Glutamatergic neuron (in vitro differentiated cells): ENCODE results near the gene RBPMS2. TPM values are rescaled to one million over a fixed set of nuclear protein-coding genes. Genes with fewer than 3 reads are reported as not detected.
"Not testable (repeated sequence)": the region's sequence is repeated elsewhere in the genome, so short reads cannot be mapped to it uniquely, and the experiment has no call there.

Experiments used
- DNase-seq: peaks from one replicate; pipeline ENCODE4 v3.0.0; 2022
- H3K27ac Mint-ChIP-seq: one replicate; pipeline ENCODE4 v1.8.0; 2020; ENCODE audit warnings: mild to moderate bottlenecking, mixed read lengths, inconsistent platforms; ENCODE audit not compliant: unreplicated experiment
- H3K27me3 Mint-ChIP-seq: one replicate; pipeline ENCODE4 v1.8.0; 2020; ENCODE audit warnings: mild to moderate bottlenecking, moderate library complexity, mixed read lengths, inconsistent platforms; ENCODE audit not compliant: unreplicated experiment
- H3K36me3 Mint-ChIP-seq: one replicate; pipeline ENCODE4 v1.8.0; 2020; ENCODE audit warnings: mild to moderate bottlenecking, mixed read lengths, inconsistent platforms; ENCODE audit not compliant: unreplicated experiment
- H3K4me1 Mint-ChIP-seq: one replicate; pipeline ENCODE4 v1.8.0; 2020; ENCODE audit warnings: mild to moderate bottlenecking, low read depth, mixed read lengths, inconsistent platforms; ENCODE audit not compliant: unreplicated experiment
- H3K4me3 Mint-ChIP-seq: one replicate; pipeline ENCODE4 v1.8.0; 2020; ENCODE audit warnings: mild to moderate bottlenecking, mixed read lengths, inconsistent platforms; ENCODE audit not compliant: unreplicated experiment
- H3K9me3 Mint-ChIP-seq: one replicate; pipeline ENCODE4 v1.8.0; 2020; ENCODE audit warnings: mild to moderate bottlenecking, moderate library complexity, mixed read lengths, inconsistent platforms; ENCODE audit not compliant: unreplicated experiment
- total RNA-seq: library from RNA; stranded (reverse); fragmentation: NEBNext Ultra II Directional; extraction: Animal tissue kit (Norgen Biotek cat#: 25700); gene quantifications from one replicate; pipeline ENCODE4 v1.2.1, GENCODE V29; 2021; ENCODE audit not compliant: unreplicated experiment
- TF ChIP-seq, protein P1 (sequence below): fragments of 200-600 bp; sonication (generic); IDR thresholded peaks from one replicate; pipeline ENCODE4 v1.5.0; 2021; ENCODE audit not compliant: partially characterized antibody, unreplicated experiment

Gene RBPMS2
- total RNA-seq, 1 donor from 2014 or later: 2.0 TPM

- no peaks in the 10 kb centered on the region for H3K36me3 Mint-ChIP-seq
- H3K9me3 Mint-ChIP-seq: peaks cover 7% of the 10 kb centered on the region
- H3K4me3 Mint-ChIP-seq: no peak overlapping the region
- H3K27me3 Mint-ChIP-seq: peaks cover 4% of the 10 kb centered on the region
- TF ChIP-seq, protein P1, sequence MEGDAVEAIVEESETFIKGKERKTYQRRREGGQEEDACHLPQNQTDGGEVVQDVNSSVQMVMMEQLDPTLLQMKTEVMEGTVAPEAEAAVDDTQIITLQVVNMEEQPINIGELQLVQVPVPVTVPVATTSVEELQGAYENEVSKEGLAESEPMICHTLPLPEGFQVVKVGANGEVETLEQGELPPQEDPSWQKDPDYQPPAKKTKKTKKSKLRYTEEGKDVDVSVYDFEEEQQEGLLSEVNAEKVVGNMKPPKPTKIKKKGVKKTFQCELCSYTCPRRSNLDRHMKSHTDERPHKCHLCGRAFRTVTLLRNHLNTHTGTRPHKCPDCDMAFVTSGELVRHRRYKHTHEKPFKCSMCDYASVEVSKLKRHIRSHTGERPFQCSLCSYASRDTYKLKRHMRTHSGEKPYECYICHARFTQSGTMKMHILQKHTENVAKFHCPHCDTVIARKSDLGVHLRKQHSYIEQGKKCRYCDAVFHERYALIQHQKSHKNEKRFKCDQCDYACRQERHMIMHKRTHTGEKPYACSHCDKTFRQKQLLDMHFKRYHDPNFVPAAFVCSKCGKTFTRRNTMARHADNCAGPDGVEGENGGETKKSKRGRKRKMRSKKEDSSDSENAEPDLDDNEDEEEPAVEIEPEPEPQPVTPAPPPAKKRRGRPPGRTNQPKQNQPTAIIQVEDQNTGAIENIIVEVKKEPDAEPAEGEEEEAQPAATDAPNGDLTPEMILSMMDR: no peak
- DNase-seq: no peak
- peaks cover 8% of the 10 kb centered on the region for H3K4me1 Mint-ChIP-seq
- H3K27ac Mint-ChIP-seq: no peak overlapping the region
Observed at GRCh38 chr15:64742385-64742784, 33.0 kb downstream of the RBPMS2 start.

DNA sequence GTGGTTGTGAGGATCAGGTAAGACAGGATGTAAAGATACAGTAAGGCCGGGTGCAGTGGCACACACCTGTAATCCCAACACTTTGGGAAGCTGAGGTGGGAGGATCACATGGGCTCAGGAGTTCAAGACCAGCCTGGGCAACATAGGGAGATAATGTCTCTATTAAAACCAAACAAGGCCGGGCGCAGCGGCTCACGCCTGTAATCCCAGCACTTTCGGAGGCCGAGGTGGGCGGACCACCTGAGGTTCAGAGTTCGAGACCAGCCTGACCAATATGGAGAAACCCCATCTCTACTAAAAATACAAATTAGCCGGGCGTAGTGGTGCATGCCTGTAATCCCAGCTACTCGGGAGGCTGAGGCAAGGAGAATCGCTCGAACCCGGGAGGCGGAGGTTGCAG is 33.7 kb downstream of the RBPMS2 start:
- H3K4me3 Mint-ChIP-seq, H3K4me1 Mint-ChIP-seq, H3K27me3 Mint-ChIP-seq, DNase-seq, H3K27ac Mint-ChIP-seq, H3K9me3 Mint-ChIP-seq, H3K36me3 Mint-ChIP-seq: not testable (repeated sequence)

GRCh38 chr15:64740311-64741170 is 34.8 kb downstream of the RBPMS2 start:
- peaks cover 5% of the 10 kb centered on the region for H3K27me3 Mint-ChIP-seq
- no peak overlapping the region for H3K4me3 Mint-ChIP-seq
- TF ChIP-seq, protein P1: no peak
- H3K4me1 Mint-ChIP-seq: peaks cover 8% of the 10 kb centered on the region
- no peak for DNase-seq
- H3K27ac Mint-ChIP-seq: no peak overlapping the region
- H3K9me3 Mint-ChIP-seq: peaks cover 5% of the 10 kb centered on the region
- H3K36me3 Mint-ChIP-seq: no peaks in the 10 kb centered on the region

DNA sequence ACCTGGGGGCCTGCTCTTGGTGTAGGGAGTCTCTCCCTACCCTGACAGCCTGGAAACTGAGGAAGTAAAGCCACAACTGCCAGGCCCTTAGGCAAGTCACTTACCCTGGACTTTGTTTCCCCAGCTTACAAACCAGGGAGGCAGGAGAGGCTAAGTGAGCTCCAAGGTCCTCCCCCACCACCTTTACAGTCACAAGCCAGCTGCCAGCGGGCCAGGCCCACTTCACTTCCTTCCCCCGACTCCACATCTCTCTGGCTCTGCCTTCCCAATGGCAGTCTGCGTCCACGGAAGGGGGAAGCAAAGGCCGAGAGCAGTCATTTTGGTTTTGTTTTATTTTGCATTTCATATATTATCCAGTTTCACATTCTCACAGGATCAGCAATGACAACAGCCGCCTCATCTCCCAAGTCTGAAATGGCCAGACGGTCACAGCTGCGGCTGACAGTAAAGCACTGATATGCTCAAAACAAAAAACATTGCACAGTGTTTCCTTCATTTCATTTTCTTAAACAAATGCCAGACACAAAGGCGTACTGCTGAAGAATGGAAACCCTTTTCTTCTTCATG is 35.7 kb downstream of the RBPMS2 start:
- Mint-ChIP-seq H3K36me3 (no peaks in the 10 kb centered on the region), H3K9me3 (peaks cover 5% of the 10 kb centered on the region), H3K4me3 (peak overlapping the region; percentile 25), H3K27me3 (peaks cover 5% of the 10 kb centered on the region), H3K27ac (no peak overlapping the region), H3K4me1 (peaks cover 8% of the 10 kb centered on the region)
- DNase-seq: no peak
- TF ChIP-seq, protein P1: no peak

DNA sequence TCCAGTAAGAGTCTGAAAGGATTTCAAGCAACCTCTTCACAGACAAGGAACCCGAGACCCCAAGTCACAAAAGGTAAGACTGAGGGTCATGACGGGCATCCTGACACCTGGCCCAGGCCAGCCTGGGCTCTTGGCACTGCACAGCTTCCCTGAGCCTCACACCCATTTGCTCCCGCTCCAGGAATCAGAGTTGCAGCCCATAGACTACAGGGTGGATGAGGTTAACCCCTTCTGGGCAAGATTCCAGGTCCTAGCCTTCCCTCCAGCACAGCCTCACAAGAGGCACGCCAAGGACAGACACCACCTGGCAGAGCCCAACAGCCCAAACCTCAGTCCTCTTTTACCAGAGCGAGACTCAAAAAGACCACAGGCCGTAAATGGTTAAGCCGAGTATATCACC is 36.2 kb downstream of the RBPMS2 start:
- no peaks in the 10 kb centered on the region for H3K36me3 Mint-ChIP-seq
- H3K27me3 Mint-ChIP-seq: peaks cover 5% of the 10 kb centered on the region

More for the DNA sequence above, 36.2 kb downstream of the RBPMS2 start:
- TF ChIP-seq, protein P1: no peak
- Mint-ChIP-seq H3K9me3 (peaks cover 5% of the 10 kb centered on the region), H3K27ac (no peak overlapping the region), H3K4me1 (peaks cover 8% of the 10 kb centered on the region), H3K4me3 (no peak overlapping the region)
- DNase-seq: no peak
